GM19238 (cell line): ENCODE results near the gene THRB.

Source experiments
- DNase-seq: peaks from one replicate; pipeline ENCODE4 v3.0.0; 2011; ENCODE audit warnings: low spot score; ENCODE audit not compliant: insufficient read length

The THRB gene

DNA sequence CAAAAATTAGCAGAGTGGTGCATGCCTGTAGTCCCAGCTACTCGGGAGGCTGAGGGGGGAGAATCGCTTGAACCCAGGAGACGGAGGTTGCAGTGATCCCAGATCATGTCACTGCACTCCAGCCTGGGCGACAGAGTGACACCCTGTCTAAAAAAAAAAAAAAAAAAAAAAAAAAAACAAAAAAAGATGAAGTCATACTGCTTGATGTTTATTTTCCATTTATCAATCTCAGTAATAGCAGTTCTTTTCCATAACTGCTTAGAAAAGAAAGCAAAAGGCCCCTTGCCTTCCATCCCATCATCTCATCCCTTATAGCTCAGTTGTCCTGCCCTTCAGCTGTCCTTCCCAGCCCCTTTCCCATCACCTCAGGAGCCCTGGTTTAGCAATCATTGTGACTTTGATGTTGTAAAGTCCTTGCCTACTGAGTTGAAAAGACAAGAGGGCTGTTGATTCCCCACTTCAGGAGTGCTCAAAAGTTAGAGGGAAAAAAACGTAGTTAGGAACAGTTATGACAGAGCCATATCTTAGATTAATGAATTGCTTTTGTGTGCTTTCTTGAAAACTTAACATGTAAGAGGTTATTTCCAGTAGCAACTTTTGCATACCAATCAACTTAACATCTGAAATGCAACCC is 18.0 kb upstream of the THRB start:
- no peak for DNase-seq

DNA sequence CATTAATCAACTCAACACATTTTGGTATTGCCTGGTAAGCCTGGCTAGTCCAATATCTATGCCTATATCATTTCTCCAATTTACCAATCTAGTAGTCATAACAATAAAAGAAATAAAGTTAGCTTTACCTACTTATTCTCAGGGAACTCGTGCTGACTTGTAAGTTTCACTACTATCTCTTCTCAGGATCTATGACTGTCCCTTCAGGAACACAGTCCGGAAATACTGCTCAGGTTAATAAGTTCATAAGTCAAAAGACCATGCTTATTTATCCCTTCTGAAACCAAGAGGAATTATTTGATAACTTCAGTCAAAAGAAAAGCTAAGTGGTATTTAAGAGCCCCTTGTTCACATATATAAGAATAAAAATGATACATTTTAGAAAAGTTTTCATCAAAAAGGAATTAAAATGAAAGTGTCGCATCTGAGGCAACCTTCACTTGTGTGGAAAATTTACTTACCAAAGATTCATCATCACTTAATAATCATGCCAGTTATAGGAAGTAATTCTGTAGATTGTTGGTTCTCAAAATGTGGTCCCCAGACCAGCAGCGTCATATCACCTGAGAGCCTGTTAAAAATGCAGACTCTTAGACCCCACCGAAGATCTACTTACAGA is 15.5 kb upstream of the THRB start:
- no peak for DNase-seq

DNA sequence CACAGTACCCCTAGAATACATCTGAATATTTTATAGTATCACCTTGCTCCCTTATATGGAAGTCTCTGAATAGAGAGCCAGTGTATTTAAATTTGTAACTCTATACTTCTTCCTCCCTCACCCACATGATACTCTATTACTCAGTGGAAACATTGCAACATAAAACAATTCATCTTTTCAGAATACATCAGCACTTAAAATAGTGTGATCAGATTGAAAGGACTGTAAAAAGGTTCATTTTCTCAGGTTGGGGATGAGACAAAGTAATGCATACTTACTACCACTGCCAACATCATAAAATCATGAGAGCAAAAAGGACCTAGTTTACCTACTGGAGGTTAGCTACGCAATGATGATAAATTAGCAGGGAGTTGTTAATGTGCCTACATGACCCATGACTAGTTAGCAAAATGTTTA is 13.8 kb upstream of the THRB start:
- no peak for DNase-seq

DNA sequence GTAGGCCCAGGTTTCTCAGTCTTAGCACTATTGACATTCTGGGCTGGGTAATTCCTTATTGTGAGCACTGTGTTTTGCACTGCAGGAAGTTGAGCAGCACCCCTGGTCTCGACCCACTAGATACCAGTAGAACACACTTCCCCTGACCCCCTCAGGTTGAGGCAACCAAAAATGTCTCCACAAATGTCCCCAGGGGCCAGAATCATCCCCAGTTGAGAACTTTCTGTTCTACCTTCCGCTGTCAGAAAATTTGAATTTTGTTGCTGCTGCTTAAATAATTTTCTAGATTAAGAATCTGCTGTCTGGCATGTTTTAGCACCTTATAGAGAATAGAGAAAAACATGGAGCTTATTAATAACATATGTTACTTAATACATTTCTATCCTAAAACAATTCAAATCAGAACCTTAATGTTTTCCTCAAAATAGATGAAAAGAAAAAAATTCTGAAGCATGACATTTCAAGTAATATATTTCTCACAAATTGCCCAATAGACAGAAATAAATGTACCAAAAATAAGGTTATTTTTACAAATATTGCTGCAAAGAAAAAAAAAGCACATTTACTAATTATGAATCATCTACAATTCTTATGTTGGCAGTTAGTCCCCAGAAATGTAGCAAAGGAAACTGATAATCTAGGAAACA is 13.2 kb upstream of the THRB start:
- DNase-seq: no peak

DNA sequence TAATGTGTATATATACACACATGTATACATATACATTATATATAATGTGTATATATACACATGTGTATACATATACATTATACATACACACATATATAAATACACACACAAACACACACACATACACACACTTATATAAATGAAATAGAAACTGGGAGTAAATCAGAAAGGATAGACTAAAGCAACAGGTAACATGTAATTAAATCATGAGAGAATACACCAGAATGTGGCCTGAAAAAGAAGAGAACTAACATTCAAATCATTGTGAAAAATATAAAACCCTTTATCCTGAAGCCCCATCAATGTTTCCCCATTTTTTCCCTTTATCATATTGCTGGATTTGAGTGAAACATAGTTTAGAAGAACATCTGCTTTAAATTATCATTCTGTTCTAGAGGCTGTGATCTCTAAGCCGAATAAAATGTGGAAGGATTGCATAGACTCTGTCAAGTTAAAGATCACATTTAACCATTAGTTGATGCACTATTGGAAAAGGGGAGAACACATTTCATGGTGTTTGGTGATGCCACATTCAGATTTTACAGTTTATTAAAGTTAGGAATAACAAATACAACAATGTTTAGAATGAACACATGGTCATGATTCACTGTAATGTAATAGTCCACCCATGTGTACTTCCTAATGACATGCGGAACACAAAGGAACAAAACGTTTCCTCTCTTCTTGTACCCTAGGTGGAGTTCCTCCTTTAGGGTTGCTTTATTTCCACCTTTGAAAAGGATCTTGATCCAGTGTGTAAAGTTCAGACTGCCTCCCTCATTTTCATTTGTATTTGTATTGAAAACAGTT is 12.5 kb upstream of the THRB start:
- no peak for DNase-seq

DNA sequence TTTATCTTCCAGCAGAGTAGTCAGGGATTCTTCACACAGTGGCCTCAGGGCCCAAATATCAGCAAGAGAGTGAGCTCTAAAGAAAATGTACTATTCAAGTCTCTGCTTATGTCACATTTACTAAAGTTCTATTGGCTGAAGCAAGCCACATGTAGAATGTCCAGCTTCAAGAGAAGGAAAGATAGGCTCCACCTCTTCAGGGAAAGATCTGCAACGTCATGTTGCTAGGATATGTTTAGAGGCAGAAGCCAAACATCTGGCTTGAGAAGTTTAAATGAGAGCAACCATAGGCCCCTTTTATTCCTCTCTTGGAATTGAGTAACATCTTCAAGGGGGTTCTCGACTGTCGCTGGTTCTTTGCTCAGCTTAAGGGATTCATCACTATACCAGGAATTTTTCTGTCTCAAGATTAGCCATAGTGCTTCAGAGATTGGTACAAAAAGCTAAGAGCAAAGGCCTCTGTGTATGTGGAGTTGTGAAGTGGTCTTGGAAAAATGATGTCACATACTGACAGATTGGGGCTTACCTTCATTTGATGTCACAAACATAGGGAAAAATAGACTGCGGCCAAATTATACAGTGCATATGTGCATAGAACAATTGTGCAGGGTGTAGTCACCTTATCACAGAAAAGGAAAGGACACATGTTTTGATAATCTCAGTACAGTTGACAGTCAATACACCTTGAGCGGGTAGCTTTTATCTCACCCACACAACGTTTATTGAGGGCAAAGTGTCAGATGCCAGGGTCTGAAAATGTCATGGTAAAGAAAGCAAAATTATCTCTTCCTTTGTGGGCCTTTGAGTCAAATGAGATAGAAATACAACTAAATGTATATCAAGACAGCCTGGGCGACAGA is 11.3 kb upstream of the THRB start:
- DNase-seq: no peak

DNA sequence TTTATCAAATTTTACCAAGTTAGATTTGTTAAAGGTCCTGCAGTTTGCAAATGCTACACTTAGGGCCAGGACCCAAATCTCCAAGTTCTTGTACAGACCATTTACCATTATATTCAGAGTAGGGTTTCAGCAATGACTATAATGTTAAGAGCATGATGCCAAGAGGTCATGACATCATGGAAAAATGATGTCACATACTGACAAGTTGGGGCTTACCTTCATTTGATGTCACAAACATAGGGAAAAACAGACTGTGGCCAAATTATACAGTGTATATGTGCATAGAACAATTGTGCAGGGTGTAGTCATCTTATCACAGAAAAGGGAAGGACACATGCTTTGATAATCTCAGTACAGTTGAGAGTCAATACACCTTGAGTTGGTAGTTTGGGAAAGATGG is 10.1 kb upstream of the THRB start:
- DNase-seq: no peak

DNA sequence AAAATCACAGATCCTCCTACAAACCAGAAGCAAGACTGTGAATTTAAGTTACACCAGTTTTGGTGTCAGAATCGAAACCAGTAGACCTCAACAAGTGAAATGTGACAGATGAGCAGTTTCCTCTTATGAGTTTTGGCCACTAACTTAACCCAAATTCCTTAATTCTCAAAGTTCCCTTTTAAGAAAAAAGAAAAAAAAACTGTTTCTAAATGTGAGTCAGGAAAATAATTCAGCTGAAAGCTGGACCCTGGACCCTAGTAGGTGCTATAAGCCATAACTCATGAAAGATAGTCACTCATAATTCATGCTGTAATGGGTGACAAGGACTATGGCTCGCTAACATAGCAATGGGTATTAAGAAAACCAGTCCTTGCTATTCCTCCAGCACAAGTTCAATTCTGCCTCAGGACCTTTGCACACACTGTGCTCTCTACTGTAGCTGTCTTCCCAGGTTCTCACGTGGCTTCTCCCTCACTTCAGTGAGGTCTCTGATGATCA is 9.0 kb upstream of the THRB start:
- DNase-seq: no peak

DNA sequence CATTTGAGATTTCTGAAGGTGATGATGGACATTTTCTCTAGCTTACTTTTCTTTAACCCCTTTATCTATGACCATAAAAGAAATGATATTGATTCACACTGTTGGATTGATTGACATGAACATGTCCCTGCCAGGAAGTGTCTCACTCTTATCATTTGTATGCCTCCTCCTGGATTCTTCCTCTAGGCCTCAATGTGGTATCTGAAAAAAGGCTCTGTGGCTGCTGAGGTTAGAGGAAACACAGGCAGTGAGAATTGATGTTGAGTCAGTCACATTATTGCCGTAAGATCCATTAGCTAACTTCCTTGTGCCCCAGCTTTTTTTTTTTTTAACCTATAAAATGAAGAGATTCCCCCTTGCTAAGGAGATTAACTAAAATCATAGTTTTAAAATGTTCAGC is 8.0 kb upstream of the THRB start:
- DNase-seq: no peak

DNA sequence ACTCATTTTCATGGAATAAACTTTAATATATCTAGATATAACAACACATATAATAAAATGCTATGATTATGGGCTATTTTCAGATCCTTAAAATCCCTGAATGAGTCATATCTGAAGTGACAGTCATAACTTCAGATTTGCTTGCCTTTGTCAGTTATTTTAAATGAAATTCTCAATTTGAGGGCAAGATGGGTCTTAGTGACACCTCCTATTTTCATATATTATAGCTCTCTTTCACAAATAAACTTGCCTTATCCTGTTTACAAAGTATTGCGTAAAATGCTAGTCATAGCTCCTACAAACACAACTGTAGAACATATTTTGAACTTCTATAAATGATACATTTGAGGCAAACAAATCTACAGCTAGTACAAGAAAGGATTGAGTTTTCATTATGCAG is 6.2 kb upstream of the THRB start:
- no peak for DNase-seq

DNA sequence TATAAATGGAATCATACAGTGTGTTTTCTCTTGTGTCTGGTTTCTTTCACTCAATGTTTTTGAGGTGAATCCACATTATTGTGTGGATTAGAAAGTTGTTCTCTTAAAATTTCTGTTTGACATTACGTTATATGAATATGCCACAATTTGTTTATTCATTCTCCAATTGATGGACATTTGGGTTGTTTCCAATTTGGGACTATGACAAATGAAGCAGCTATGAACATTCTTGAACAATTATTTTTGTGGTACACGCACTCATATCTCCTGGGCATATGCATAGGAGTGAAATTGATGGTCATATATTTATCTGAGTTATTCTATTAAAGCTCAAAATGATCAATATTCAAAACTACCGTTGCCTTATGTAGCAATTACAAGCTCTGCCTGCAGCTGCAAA is 5.3 kb upstream of the THRB start:
- DNase-seq: no peak

DNA sequence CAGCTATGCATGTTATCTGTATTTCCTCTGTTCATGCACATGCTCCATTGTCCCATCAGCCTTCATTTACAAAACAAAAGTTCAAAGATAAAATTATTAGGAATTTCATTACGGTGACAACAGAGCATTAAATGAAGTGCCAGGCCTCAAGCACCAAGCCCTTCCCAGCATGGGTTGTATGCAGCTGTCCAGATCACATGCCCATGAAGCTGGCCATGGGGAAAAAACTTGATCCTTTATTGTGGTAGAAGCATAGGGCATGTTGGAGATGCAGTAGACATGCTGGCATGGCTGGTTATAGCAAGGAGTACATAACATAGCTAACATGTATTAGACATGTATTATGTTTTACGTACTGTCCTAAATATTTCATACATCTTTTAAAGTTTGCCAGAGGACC is 4.1 kb upstream of the THRB start:
- no peak for DNase-seq

DNA sequence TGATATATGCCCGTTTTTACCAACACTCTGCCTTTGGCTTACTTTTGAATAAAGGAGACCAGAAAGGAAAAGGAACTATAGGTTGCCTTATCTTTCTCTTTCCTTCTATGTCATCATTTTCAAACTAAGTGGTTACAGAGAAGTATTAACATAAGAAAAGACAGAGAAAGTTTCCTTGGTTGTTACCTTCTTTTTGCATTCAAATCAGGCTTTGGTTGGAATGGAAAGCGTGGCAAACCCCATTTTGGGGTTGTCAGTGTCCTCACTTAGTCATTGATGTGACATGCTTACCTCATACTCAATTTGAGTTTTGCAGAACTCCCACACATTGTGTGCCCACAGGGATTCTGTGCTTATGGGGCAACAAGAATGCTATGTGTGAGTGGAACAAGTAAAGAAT is 3.7 kb upstream of the THRB start:
- no peak for DNase-seq

DNA sequence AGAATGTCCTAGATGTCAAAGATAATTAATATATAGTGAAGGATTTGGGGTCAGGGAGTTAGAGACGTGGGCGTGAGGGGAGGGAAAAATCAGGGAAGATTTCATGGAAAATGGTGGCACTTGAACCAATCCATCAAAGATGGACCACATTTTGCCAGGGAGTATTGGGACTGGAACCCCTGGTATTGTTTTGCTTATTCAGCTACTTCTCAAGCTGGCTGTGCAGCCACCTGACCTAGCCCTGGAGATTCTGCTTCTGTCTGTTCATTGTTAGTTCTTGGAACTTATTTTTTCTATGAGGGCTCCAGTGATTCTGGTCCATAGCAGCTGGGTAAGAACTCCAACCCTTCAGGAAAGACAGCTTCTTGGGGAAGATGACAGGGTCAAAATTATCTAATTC is 3.3 kb upstream of the THRB start:
- DNase-seq: no peak

DNA sequence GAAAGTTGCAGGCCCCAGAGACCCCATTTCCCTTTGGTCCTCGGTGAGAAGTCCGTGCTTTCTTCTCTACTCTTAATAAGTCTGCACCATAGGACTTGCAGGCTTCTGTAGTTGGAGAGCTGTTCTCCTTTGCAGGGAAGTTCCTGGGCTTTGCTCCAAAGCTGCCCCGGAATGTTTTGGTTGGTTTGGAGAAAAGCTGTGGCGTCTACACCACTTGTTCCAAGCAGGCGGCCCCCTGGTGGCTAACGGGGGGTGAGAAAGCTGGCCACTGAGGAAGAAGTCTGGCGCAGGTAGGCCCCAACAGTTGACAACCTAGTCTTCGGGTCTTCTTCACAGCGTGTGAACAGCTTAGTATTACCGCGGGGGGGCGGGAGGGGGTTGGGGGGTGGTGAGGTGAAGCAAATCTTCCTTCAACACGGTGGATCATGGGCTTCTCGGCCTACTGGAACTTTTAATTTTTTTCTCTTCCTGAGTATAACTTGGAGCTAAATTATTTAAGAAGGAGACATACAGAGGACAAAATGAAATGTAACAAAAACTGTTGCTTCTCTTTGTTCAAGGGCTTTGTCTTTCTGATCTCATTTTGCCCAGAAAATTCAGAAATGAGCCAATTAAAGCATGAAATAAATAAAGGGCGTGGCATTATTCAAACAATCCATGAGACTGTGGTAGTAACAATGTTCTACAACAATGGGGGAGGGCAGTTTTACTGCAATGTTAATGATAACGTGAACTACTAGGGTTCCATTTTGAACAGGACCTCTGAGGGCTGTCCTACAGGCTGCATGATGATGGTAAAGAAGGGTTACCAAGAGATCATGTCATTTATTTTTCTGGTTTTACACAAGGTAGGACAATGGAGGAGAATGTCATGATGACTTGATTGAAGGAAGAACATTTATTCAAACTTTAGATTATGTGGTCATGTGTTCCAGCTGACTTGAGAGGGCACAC is 2.2 kb upstream of the THRB start:
- no peak for DNase-seq

DNA sequence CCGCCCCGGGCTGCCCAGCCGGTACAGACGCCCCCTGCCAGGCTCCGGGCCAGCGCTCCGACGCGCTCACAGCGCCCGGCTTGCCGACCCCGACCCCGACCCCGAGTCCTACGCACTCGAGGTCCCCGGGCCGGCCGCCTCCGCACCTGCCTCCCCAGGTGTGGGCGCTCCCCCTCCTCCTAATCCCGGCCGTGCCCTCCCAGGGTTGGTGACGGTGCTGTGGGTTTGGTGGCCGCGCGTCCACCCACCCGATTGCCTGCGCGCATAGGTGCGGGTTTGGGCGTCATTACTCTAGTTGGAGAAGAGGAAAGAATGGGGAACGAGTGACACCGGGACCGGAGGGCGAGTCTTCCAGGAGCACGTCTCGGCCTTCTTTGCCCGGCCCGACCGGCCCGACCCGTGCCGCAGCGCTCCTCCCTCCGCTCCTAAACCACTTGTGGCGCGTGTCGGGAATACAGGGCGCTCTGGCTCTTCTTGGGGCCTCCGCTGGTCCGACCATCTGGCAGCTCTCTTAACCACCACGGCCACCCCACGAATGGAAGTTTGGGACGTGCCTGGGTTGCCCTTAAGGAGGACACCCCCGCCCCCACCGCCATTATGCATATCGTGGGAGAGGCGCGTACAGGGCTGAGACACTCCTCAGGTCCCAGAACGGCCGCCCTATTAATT is 810 bp upstream of the THRB start:
- no peak for DNase-seq

DNA sequence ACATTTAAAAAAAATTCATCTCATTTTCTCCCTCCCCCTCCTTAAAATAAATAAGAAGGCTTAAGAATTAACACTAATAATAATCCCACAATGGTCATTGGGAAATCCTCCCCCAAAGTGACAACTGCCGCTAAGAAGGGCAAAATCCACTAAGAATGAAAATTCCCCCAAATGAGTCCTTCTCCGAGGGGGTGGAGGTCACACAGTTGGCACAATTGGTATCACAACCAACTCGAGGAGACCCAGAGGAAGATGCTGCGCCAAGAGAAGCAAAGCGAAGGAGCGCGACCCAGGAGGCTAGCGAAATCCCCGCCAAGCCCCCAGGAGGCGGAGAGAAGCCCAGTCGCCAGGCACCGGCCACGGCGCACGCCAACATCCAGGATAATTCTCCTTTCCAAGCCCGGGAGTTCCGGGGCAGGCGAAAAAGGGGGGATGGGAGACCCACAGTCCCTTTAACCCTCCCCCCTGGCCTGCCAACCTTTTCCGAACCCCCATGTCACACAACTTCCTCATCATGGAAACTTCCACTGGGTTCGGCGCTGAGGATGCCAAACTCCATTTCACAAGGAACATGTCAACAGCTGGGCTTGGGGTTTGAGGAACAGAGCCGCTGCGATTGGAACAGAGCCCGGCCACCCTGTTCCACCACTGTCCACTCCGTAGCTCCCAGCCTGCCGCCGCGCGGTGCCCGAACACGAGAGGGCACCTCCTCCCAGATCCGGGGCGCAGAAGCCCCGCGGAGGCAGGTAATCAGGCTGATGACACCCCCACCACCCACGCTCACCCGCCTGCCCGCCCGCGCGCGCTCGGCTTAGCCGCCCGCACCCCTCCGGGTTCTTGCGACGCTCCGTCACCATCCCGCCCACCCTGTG is 668 bp downstream of the THRB start:
- no peak for DNase-seq

DNA sequence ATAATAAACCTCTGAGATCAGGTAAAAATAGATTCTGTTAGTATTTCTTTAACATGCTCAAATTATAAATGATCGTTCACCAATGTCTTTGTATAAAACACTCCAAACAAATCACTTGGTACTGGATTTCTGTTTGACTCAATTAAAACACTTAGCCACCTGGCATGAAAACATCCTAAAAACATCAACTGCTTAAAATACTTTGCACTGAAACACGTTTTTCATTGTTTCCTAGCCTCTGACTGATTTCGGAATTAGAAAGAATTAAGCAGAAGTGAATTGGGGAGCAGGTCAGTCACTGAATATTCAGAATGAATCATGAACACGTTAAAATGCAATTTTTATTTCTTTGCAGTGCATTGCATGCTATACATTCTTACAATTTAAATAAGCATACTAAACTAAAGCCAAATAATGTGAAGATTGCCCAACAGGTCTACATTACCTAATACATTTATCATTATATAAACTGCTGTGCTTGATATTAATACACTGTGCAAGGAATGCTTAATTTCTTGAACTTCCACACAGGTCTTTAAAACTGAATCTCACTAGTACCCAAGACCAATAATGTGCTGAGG is 1.6 kb downstream of the THRB start:
- no peak for DNase-seq
